H1 (cell line): ENCODE measurements around the gene ANKS1A. TPM values are rescaled to one million over a fixed set of nuclear protein-coding genes. Genes with fewer than 3 reads are reported as not detected.

Experiments used
- CTCF ChIA-PET: fragments of 300-600 bp; sonication (Branson Sonifier 250); formaldehyde crosslinking; loops from one replicate; lab custom pipeline; 2021; ENCODE audit not compliant: partially characterized antibody; lab: Charles Lee
- POLR2A ChIA-PET: fragments of 300-600 bp; sonication (Branson Sonifier 250); formaldehyde crosslinking; loops from one replicate; lab custom pipeline; 2021; ENCODE audit warnings: inconsistent platforms; ENCODE audit not compliant: partially characterized antibody; lab: Charles Lee
- DNase-seq, 2 experiments: peaks; one replicate each; pipeline versions ENCODE4 v3.0.0 to v3.0.0-alpha.2; 2010 to 2022; ENCODE audit warnings: low spot score in 2 of 2, low read depth in 1 of 2, mixed read lengths in 1 of 2
- FAIRE-seq: peaks from 2 replicates; lab custom pipeline; 2011; peaks lifted over from hg19 to GRCh38; lab: Jason Lieb, UNC
- H2AFZ ChIP-seq: 2 replicates; pipeline ENCODE4 v1.8.1; 2012; ENCODE audit warnings: low read length, inconsistent platforms
- H2AK5ac ChIP-seq: 2 replicates; pipeline ENCODE4 v1.6.1; 2013; ENCODE audit warnings: low read depth, low read length
- H2BK120ac ChIP-seq: replicated peaks from 2 replicates; pipeline ENCODE3; 2013; ENCODE audit warnings: low read depth, low read length, inconsistent platforms
- H2BK12ac ChIP-seq: 2 replicates; pipeline ENCODE4 v1.6.1; 2013; ENCODE audit warnings: low read depth, low read length
- H2BK15ac ChIP-seq: 2 replicates; pipeline ENCODE4 v1.6.1; 2013; ENCODE audit warnings: low read length
- H2BK20ac ChIP-seq: 2 replicates; pipeline ENCODE4 v1.6.1; 2013; ENCODE audit warnings: low read length
- H2BK5ac ChIP-seq: 2 replicates; pipeline ENCODE4 v1.6.1; 2013; ENCODE audit warnings: low read depth, low read length
- H3K14ac ChIP-seq: 2 replicates; pipeline ENCODE4 v1.6.1; 2013; ENCODE audit warnings: inconsistent platforms; ENCODE audit not compliant: insufficient read length
- H3K18ac ChIP-seq: 2 replicates; pipeline ENCODE4 v1.6.1; 2013; ENCODE audit warnings: low read length; ENCODE audit errors: extremely low read depth
- H3K23ac ChIP-seq: 2 replicates; pipeline ENCODE4 v1.6.1; 2013; ENCODE audit warnings: inconsistent platforms; ENCODE audit not compliant: insufficient read length
- H3K23me2 ChIP-seq: 2 replicates; pipeline ENCODE4 v1.6.1; 2013; ENCODE audit warnings: low read depth, low read length
- H3K27ac ChIP-seq: 2 replicates; pipeline ENCODE4 v1.6.1; 2011; ENCODE audit warnings: low read depth, low read length, inconsistent platforms
- H3K27me3 ChIP-seq, 4 experiments: replicated peaks in 1 of 4; 1 replicate in 1 of 4; 2 replicates in 3 of 4; pipeline versions ENCODE4 v1.6.1 to v1.8.1; 2011 to 2013; ENCODE audit warnings: low read length in 3 of 4, mild to moderate bottlenecking in 3 of 4, inconsistent platforms in 2 of 4, mixed read lengths in 2 of 4, moderate library complexity in 1 of 4; ENCODE audit not compliant: control insufficient read depth in 3 of 4, insufficient read depth in 3 of 4; ENCODE audit errors: extremely low read depth in 1 of 4
- H3K36me3 ChIP-seq, 4 experiments: 2 replicates each; pipeline versions ENCODE4 v1.6.1 to v1.8.1; 2011 to 2013; ENCODE audit warnings: mild to moderate bottlenecking in 4 of 4, low read length in 3 of 4, moderate library complexity in 2 of 4, control low read depth in 1 of 4, inconsistent platforms in 1 of 4; ENCODE audit not compliant: insufficient read depth in 4 of 4, control insufficient read depth in 2 of 4
- H3K4ac ChIP-seq: replicated peaks from 2 replicates; pipeline ENCODE3; 2013; ENCODE audit warnings: low read length, low read depth, mixed read lengths, inconsistent platforms; ENCODE audit not compliant: insufficient read length
- H3K4me1 ChIP-seq, 4 experiments: replicated peaks in 1 of 4; 1 replicate in 1 of 4; 2 replicates in 3 of 4; pipeline versions ENCODE4 v1.6.1 to v1.8.1; 2011 to 2013; ENCODE audit warnings: low read length in 3 of 4, inconsistent platforms in 2 of 4, mixed read lengths in 1 of 4; ENCODE audit not compliant: insufficient read depth in 4 of 4, control insufficient read depth in 3 of 4
- H3K4me2 ChIP-seq, 2 experiments: 2 replicates each; pipeline versions ENCODE4 v1.6.1 to v1.8.1; 2011 to 2013; ENCODE audit warnings: low read depth in 2 of 2, low read length in 2 of 2, control low read depth in 1 of 2, inconsistent platforms in 1 of 2, mild to moderate bottlenecking in 1 of 2; ENCODE audit not compliant: insufficient read depth in 1 of 2
- H3K4me3 ChIP-seq, 4 experiments: fragments of 200-600, 300-600 bp in 1 of 4; sonication (generic), shearing (Covaris generic), sonication (Bioruptor Twin) in 1 of 4; 2 replicates each; pipeline versions ENCODE4 v1.5.1 to v1.8.1; 2011 to 2016; ENCODE audit warnings: low read length in 4 of 4, low read depth in 3 of 4, control low read depth in 2 of 4, inconsistent platforms in 2 of 4, mild to moderate bottlenecking in 2 of 4, mixed read lengths in 1 of 4, moderate library complexity in 1 of 4; ENCODE audit not compliant: insufficient read depth in 2 of 4; ENCODE audit errors: extremely low read depth in 1 of 4
- H3K56ac ChIP-seq: replicated peaks from 2 replicates; pipeline ENCODE3; 2013; ENCODE audit warnings: low read depth, mild to moderate bottlenecking, mixed read lengths, low read length, inconsistent platforms; ENCODE audit not compliant: insufficient read length
- H3K79me1 ChIP-seq: 2 replicates; pipeline ENCODE4 v1.6.1; 2013; ENCODE audit warnings: low read depth, low read length, control low read depth
- H3K79me2 ChIP-seq, 2 experiments: 2 replicates each; pipeline versions ENCODE4 v1.6.1 to v1.8.1; 2012 to 2013; ENCODE audit warnings: low read length in 2 of 2, mild to moderate bottlenecking in 2 of 2, inconsistent platforms in 1 of 2; ENCODE audit not compliant: insufficient read depth in 2 of 2, control insufficient read depth in 1 of 2
- H3K9ac ChIP-seq, 4 experiments: replicated peaks in 1 of 4; 1 replicate in 1 of 4; 2 replicates in 3 of 4; pipeline versions ENCODE4 v1.6.1 to v1.8.1; 2011 to 2013; ENCODE audit warnings: low read depth in 3 of 4, low read length in 3 of 4, control low read depth in 2 of 4, mild to moderate bottlenecking in 2 of 4, moderate library complexity in 2 of 4, inconsistent platforms in 1 of 4; ENCODE audit errors: extremely low read depth in 1 of 4
- H3K9me3 ChIP-seq, 2 experiments: 2 replicates each; pipeline versions ENCODE4 v1.6.1 to v1.8.1; 2012 to 2013; ENCODE audit warnings: mild to moderate bottlenecking in 2 of 2, moderate library complexity in 2 of 2, control low read depth in 1 of 2, inconsistent platforms in 1 of 2, low read depth in 1 of 2, low read length in 1 of 2, mixed read lengths in 1 of 2; ENCODE audit not compliant: insufficient read depth in 2 of 2
- H4K20me1 ChIP-seq, 2 experiments: replicated peaks in 1 of 2; 2 replicates each; pipeline versions ENCODE3 to v1.8.1; 2011 to 2013; ENCODE audit warnings: inconsistent platforms in 2 of 2, low read length in 2 of 2, mild to moderate bottlenecking in 1 of 2; ENCODE audit not compliant: insufficient read depth in 2 of 2, control insufficient read depth in 1 of 2
- H4K5ac ChIP-seq: 2 replicates; pipeline ENCODE4 v1.6.1; 2013; ENCODE audit warnings: low read length, low read depth, mixed read lengths, inconsistent platforms; ENCODE audit not compliant: insufficient read length
- H4K8ac ChIP-seq: 2 replicates; pipeline ENCODE4 v1.8.0; 2013; ENCODE audit warnings: mild to moderate bottlenecking, moderate library complexity, low read length, inconsistent platforms; ENCODE audit not compliant: insufficient read depth; ENCODE audit errors: extremely low read depth
- H4K91ac ChIP-seq: replicated peaks from 2 replicates; pipeline ENCODE3; 2013; ENCODE audit warnings: low read length, mixed read lengths, inconsistent platforms; ENCODE audit not compliant: insufficient read length
- CHD1 ChIP-seq: IDR thresholded peaks from 2 replicates; pipeline ENCODE4 v1.6.1; 2012; ENCODE audit warnings: low read depth, low read length, improper control_type of control experiment
- CHD2 ChIP-seq: IDR thresholded peaks from 2 replicates; pipeline ENCODE4 v1.6.1; 2012; ENCODE audit warnings: low read length, improper control_type of control experiment
- CTBP2 ChIP-seq: IDR thresholded peaks from 2 replicates; pipeline ENCODE4 v1.7.0; 2011; ENCODE audit warnings: borderline replicate concordance, mild to moderate bottlenecking, moderate library complexity, mixed read lengths, low read length; ENCODE audit not compliant: insufficient read depth, insufficient read length
- SAP30 ChIP-seq: fragments of 300-600 bp; sonication (generic); IDR thresholded peaks from 2 replicates; pipeline ENCODE4 v1.7.1; 2012; ENCODE audit warnings: low read length, moderate library complexity, mild to moderate bottlenecking, inconsistent platforms; ENCODE audit not compliant: insufficient read depth, insufficient replicate concordance
- SIX5 ChIP-seq: IDR thresholded peaks from 2 replicates; pipeline ENCODE4 v1.6.1; 2011; ENCODE audit warnings: mild to moderate bottlenecking, low read depth, low read length
- WGBS, 2 experiments: shearing (Covaris generic) in 1 of 2; methylation state at CpG; one replicate each; pipeline versions ENCODE4 v1.1.6 to v1.1.7; 2013 to 2015; ENCODE audit warnings: low lambda C conversion rate in 2 of 2, mixed read lengths in 2 of 2, inconsistent platforms in 1 of 2, low coverage in 1 of 2, missing lambda C conversion rate in 1 of 2; ENCODE audit not compliant: insufficient replicate concordance in 2 of 2, insufficient coverage in 1 of 2, insufficient read length in 1 of 2; ENCODE audit errors: extremely low coverage in 1 of 2, missing lambda C conversion rate in 1 of 2; 5-methylcytosine and 5-hydroxymethylcytosine counted together
- polyA plus RNA-seq, 7 experiments: library from polyadenylated mRNA; depleted of rRNA in 3 of 7; stranded (reverse) in 5 of 7; unstranded in 2 of 7; fragments of >200 nt in 5 of 7; fragments of 200-250 nt in 2 of 7; gene quantifications; 1 replicate in 5 of 7; 2 replicates in 1 of 7; 4 replicates in 1 of 7; pipeline versions ENCODE4 v1.2.1 to v1.2.3, GENCODE V29; 2011 to 2013; ENCODE audit warnings: missing spikeins in 2 of 7, mixed read lengths in 2 of 7
- total RNA-seq: library from RNA; stranded (reverse); fragmentation: NEBNext Ultra II Directional; extraction: Animal tissue kit (Norgen Biotek cat#: 25700); gene quantifications from 2 replicates; pipeline ENCODE4 v1.2.1, GENCODE V29; 2021

The ANKS1A gene
- total and polyA plus RNA-seq, 2 of the 8 experiments (the other 6 are each of a cell fraction or from before 2014, with no cell fraction given) = 9.8 to 30.9 TPM

DNA sequence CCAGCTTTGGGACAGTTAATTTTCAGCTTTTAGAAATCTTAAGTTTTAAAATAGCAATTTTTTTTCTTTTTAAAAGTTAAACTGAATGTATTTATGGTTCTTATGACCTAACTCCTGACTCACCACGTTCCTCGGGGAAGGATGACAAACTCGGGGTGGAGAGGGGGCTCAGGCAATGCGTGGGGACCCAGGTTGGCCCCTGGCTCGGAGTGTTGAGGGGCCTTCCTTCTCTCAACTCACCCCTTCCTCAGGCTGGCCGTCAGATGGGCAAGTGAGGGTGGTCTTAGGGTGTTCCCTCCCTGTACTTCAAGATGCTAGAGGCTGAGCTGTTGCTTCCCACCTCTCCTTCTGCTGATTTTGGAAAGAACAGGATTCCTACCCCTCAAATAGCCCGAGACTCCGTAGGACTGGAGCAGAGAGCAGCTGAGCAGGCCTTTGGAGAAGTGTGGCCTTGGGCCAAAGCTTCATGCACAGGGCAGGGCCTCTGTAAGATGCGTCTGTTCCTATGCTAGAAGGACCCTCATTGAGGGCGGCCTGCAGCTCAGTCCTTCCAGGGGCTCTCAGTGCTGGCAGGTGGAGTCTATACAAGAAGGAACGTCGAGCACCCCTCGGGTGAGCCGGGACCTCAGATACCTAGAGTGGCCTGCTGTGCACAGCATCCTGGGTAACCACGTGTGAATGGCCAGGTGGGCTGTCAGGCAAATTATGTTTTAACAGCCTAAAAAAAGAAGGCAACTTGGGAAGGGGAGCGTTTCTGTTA, 172.8 kb downstream of the ANKS1A start:
- Histone ChIP-seq H3K18ac (no peak overlapping the region), H2BK15ac (no peak overlapping the region), H4K20me1 (no peaks in the 10 kb centered on the region), H2AK5ac (no peak overlapping the region), H2BK20ac (no peak overlapping the region), H2BK5ac (no peak overlapping the region; the same call in 1 of the 2 replicates), H2BK12ac (no peak overlapping the region), H2AFZ (no peak overlapping the region), H3K4me3 (no peak overlapping the region), H3K56ac (no peak overlapping the region), H4K91ac (no peak overlapping the region), H4K8ac (no peak overlapping the region), H3K23me2 (no peaks in the 10 kb centered on the region), H3K36me3 (peaks cover 0 to 7% (median under 1%) of the 10 kb centered on the region in 4 experiments; a peak in 3 of 8 replicates), H3K79me1 (no peaks in the 10 kb centered on the region; the same call in 1 of the 2 replicates), H3K9ac (no peak overlapping the region), H4K5ac (no peak overlapping the region), H3K4ac (no peak overlapping the region), H3K79me2 (no peaks in the 10 kb centered on the region), H3K14ac (no peak overlapping the region), H3K4me2 (no peak overlapping the region), H3K9me3 (no peaks in the 10 kb centered on the region), H3K27ac (no peak overlapping the region), H2BK120ac (no peak overlapping the region), H3K23ac (no peak overlapping the region), H3K27me3 (no peaks in the 10 kb centered on the region), H3K4me1 (peaks cover 0 to 8% (median 1%) of the 10 kb centered on the region in 4 experiments; a peak in 5 of 7 replicates)
- 86% methylated on average over 16 of the region's 16 CpGs; no CpG with 5 or more reads in 1 of the 2 experiments for WGBS, 2 experiments
- CTCF ChIA-PET = interaction anchor here (1.1 to 5.7 kb wide), 6 partner anchors 9 to 78 kb away, joined by 3 to 37 read pairs (median 12); no protein-coding TSS in a partner anchor
- POLR2A ChIA-PET = no interaction called here
- DNase-seq (no peak), FAIRE-seq (no peak)
- no peak for TF ChIP-seq SAP30
- TF ChIP-seq CHD2 = no peak
- TF ChIP-seq CHD1 = no peak
- no peak for TF ChIP-seq CTBP2
- TF ChIP-seq SIX5 = no peak
